GM12878 (cell line): Measurements from ENCODE around the gene SUN5. TPM values are rescaled to one million over a fixed set of nuclear protein-coding genes. Genes with fewer than 3 reads are reported as not detected.

ENCODE experiments used
- CBX5 ChIP-seq: sonication (generic); IDR thresholded peaks from 2 replicates; pipeline ENCODE4 v1.6.1; 2016; ENCODE audit warnings: low read depth, moderate library complexity, mild to moderate bottlenecking, inconsistent platforms
- GATAD2B ChIP-seq: fragments of 450-650 bp; conservative IDR thresholded peaks from 2 replicates; pipeline ENCODE4 v1.6.1; 2017; ENCODE audit warnings: low read depth, mild to moderate bottlenecking, moderate library complexity
- HDAC2 ChIP-seq: fragments of 200-600 bp; sonication (generic); IDR thresholded peaks from 2 replicates; pipeline ENCODE4 v1.6.1; 2017
- NFYB ChIP-seq: IDR thresholded peaks from 2 replicates; pipeline ENCODE4 v1.6.1; 2011; ENCODE audit warnings: low read depth, mild to moderate bottlenecking, low read length, improper control_type of control experiment, moderate library complexity; ENCODE audit not compliant: insufficient read depth
- RAD51 ChIP-seq: fragments of 450-650 bp; IDR thresholded peaks from 2 replicates; pipeline ENCODE4 v1.6.1; 2016; ENCODE audit warnings: moderate library complexity, mild to moderate bottlenecking, inconsistent platforms
- TARDBP ChIP-seq: IDR thresholded peaks from 2 replicates; pipeline ENCODE4 v1.6.1; 2016; ENCODE audit warnings: borderline replicate concordance
- polyA plus RNA-seq, 11 experiments: library from polyadenylated mRNA; depleted of rRNA in 4 of 11; unstranded in 6 of 11; stranded (reverse) in 5 of 11; fragments of >200 nt; fragmentation: Nextera tagmentation in 4 of 11; fragmentation: Illumina TruSeq in 1 of 11; extraction: Ambion mirVana in 4 of 11; extraction: Trizol in 1 of 11; gene quantifications; 1 replicate in 1 of 11; 2 replicates in 10 of 11; pipeline versions ENCODE4 v1.2.1 to v1.2.3, GENCODE V29; 2011 to 2016; ENCODE audit warnings: inconsistent platforms in 2 of 11, missing spikeins in 2 of 11, low read depth in 1 of 11
- total RNA-seq, 4 experiments: library from RNA; depleted of rRNA in 3 of 4; stranded (reverse); fragments of >200 nt in 3 of 4; fragmentation: Illumina TruSeq in 1 of 4; extraction: Trizol in 1 of 4; gene quantifications; 2 replicates each; pipeline versions ENCODE4 v1.2.1 to v1.2.3, GENCODE V29; 2013 to 2021
- TF ChIP-seq, protein P1 (sequence below): fragments of 450-650 bp; formaldehyde crosslinking; IDR thresholded peaks from 2 replicates; pipeline ENCODE4 v1.5.0; 2022; ENCODE audit warnings: mild to moderate bottlenecking, missing genetic modification characterization
- TF ChIP-seq, protein P2 (sequence below): fragments of 450-650 bp; IDR thresholded peaks from 2 replicates; pipeline ENCODE4 v1.6.1; 2017; ENCODE audit warnings: borderline replicate concordance

SUN5 gene
- total and polyA plus RNA-seq, 10 of the 15 experiments (the other 5 are each of a cell fraction or from before 2014, with no cell fraction given), result not detected

DNA sequence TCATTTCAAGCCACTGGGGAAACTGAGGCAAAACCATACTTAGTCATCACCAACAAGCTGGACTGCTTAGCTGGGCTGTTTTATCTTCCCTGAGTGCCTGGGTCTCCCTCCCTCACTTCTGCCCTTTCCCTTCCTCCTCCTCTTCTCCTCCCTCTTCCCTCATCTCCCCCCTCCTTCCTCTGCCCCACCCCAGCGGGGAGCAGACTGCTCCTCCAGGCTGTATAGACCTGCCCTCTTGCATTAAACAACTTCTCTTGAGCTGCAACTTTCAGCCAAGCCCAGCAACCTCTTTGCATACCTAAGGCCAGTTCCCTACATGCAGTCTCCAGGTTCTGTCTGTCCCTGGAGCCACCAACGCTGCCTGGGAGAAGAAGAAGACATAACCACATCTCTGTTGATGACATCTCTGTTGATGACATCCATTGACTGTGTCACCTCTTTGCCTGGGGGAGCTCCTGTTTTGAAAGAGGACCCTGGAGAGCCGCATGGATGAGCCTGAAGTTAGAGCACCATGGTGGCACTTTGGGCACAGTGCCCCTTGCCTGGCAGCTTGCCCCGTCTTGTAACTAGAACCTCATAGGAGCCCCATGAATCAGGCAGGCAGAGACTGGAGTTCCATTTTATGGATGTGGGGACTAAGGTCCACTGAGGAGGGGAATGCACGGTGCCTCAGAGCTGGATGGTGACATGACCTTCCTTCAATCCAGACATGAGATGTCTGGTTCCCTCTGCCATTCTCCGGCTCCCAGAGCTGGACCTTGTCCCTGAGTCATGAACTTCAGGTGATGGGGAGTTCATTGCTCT, 19.4 kb upstream of the SUN5 start (continued):
- TF ChIP-seq, protein P1, sequence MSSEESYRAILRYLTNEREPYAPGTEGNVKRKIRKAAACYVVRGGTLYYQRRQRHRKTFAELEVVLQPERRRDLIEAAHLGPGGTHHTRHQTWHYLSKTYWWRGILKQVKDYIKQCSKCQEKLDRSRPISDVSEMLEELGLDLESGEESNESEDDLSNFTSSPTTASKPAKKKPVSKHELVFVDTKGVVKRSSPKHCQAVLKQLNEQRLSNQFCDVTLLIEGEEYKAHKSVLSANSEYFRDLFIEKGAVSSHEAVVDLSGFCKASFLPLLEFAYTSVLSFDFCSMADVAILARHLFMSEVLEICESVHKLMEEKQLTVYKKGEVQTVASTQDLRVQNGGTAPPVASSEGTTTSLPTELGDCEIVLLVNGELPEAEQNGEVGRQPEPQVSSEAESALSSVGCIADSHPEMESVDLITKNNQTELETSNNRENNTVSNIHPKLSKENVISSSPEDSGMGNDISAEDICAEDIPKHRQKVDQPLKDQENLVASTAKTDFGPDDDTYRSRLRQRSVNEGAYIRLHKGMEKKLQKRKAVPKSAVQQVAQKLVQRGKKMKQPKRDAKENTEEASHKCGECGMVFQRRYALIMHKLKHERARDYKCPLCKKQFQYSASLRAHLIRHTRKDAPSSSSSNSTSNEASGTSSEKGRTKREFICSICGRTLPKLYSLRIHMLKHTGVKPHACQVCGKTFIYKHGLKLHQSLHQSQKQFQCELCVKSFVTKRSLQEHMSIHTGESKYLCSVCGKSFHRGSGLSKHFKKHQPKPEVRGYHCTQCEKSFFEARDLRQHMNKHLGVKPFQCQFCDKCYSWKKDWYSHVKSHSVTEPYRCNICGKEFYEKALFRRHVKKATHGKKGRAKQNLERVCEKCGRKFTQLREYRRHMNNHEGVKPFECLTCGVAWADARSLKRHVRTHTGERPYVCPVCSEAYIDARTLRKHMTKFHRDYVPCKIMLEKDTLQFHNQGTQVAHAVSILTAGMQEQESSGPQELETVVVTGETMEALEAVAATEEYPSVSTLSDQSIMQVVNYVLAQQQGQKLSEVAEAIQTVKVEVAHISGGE, result no peak
- TF ChIP-seq NFYB (no peak), HDAC2 (no peak), CBX5 (no peak), TARDBP (no peak), GATAD2B (no peak), RAD51 (no peak)
- TF ChIP-seq, protein P2, sequence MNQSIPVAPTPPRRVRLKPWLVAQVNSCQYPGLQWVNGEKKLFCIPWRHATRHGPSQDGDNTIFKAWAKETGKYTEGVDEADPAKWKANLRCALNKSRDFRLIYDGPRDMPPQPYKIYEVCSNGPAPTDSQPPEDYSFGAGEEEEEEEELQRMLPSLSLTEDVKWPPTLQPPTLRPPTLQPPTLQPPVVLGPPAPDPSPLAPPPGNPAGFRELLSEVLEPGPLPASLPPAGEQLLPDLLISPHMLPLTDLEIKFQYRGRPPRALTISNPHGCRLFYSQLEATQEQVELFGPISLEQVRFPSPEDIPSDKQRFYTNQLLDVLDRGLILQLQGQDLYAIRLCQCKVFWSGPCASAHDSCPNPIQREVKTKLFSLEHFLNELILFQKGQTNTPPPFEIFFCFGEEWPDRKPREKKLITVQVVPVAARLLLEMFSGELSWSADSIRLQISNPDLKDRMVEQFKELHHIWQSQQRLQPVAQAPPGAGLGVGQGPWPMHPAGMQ, result no peak
